H1 (cell line): Measurements from ENCODE around the gene EDA. TPM values are rescaled to one million over a fixed set of nuclear protein-coding genes. Genes with fewer than 3 reads are reported as not detected.

ENCODE experiments used
- CTCF ChIA-PET: fragments of 300-600 bp; sonication (Branson Sonifier 250); formaldehyde crosslinking; loops from one replicate; lab custom pipeline; 2021; ENCODE audit not compliant: partially characterized antibody; lab: Charles Lee
- POLR2A ChIA-PET: fragments of 300-600 bp; sonication (Branson Sonifier 250); formaldehyde crosslinking; loops from one replicate; lab custom pipeline; 2021; ENCODE audit warnings: inconsistent platforms; ENCODE audit not compliant: partially characterized antibody; lab: Charles Lee
- DNase-seq, 2 experiments: peaks; one replicate each; pipeline versions ENCODE4 v3.0.0 to v3.0.0-alpha.2; 2010 to 2022; ENCODE audit warnings: low spot score in 2 of 2, low read depth in 1 of 2, mixed read lengths in 1 of 2
- FAIRE-seq: peaks from 2 replicates; lab custom pipeline; 2011; peaks lifted over from hg19 to GRCh38; lab: Jason Lieb, UNC
- H2AFZ ChIP-seq: 2 replicates; pipeline ENCODE4 v1.8.1; 2012; ENCODE audit warnings: low read length, inconsistent platforms
- H2AK5ac ChIP-seq: 2 replicates; pipeline ENCODE4 v1.6.1; 2013; ENCODE audit warnings: low read depth, low read length
- H2BK120ac ChIP-seq: replicated peaks from 2 replicates; pipeline ENCODE3; 2013; ENCODE audit warnings: low read depth, low read length, inconsistent platforms
- H2BK12ac ChIP-seq: 2 replicates; pipeline ENCODE4 v1.6.1; 2013; ENCODE audit warnings: low read depth, low read length
- H2BK15ac ChIP-seq: 2 replicates; pipeline ENCODE4 v1.6.1; 2013; ENCODE audit warnings: low read length
- H2BK20ac ChIP-seq: 2 replicates; pipeline ENCODE4 v1.6.1; 2013; ENCODE audit warnings: low read length
- H2BK5ac ChIP-seq: 2 replicates; pipeline ENCODE4 v1.6.1; 2013; ENCODE audit warnings: low read depth, low read length
- H3K14ac ChIP-seq: 2 replicates; pipeline ENCODE4 v1.6.1; 2013; ENCODE audit warnings: inconsistent platforms; ENCODE audit not compliant: insufficient read length
- H3K18ac ChIP-seq: 2 replicates; pipeline ENCODE4 v1.6.1; 2013; ENCODE audit warnings: low read length; ENCODE audit errors: extremely low read depth
- H3K23ac ChIP-seq: 2 replicates; pipeline ENCODE4 v1.6.1; 2013; ENCODE audit warnings: inconsistent platforms; ENCODE audit not compliant: insufficient read length
- H3K23me2 ChIP-seq: 2 replicates; pipeline ENCODE4 v1.6.1; 2013; ENCODE audit warnings: low read depth, low read length
- H3K27ac ChIP-seq: 2 replicates; pipeline ENCODE4 v1.6.1; 2011; ENCODE audit warnings: low read depth, low read length, inconsistent platforms
- H3K27me3 ChIP-seq, 4 experiments: replicated peaks in 1 of 4; 1 replicate in 1 of 4; 2 replicates in 3 of 4; pipeline versions ENCODE4 v1.6.1 to v1.8.1; 2011 to 2013; ENCODE audit warnings: low read length in 3 of 4, mild to moderate bottlenecking in 3 of 4, inconsistent platforms in 2 of 4, mixed read lengths in 2 of 4, moderate library complexity in 1 of 4; ENCODE audit not compliant: control insufficient read depth in 3 of 4, insufficient read depth in 3 of 4; ENCODE audit errors: extremely low read depth in 1 of 4
- H3K36me3 ChIP-seq, 4 experiments: 2 replicates each; pipeline versions ENCODE4 v1.6.1 to v1.8.1; 2011 to 2013; ENCODE audit warnings: mild to moderate bottlenecking in 4 of 4, low read length in 3 of 4, moderate library complexity in 2 of 4, control low read depth in 1 of 4, inconsistent platforms in 1 of 4; ENCODE audit not compliant: insufficient read depth in 4 of 4, control insufficient read depth in 2 of 4
- H3K4ac ChIP-seq: replicated peaks from 2 replicates; pipeline ENCODE3; 2013; ENCODE audit warnings: low read length, low read depth, mixed read lengths, inconsistent platforms; ENCODE audit not compliant: insufficient read length
- H3K4me1 ChIP-seq, 4 experiments: replicated peaks in 1 of 4; 1 replicate in 1 of 4; 2 replicates in 3 of 4; pipeline versions ENCODE4 v1.6.1 to v1.8.1; 2011 to 2013; ENCODE audit warnings: low read length in 3 of 4, inconsistent platforms in 2 of 4, mixed read lengths in 1 of 4; ENCODE audit not compliant: insufficient read depth in 4 of 4, control insufficient read depth in 3 of 4
- H3K4me2 ChIP-seq, 2 experiments: 2 replicates each; pipeline versions ENCODE4 v1.6.1 to v1.8.1; 2011 to 2013; ENCODE audit warnings: low read depth in 2 of 2, low read length in 2 of 2, control low read depth in 1 of 2, inconsistent platforms in 1 of 2, mild to moderate bottlenecking in 1 of 2; ENCODE audit not compliant: insufficient read depth in 1 of 2
- H3K4me3 ChIP-seq, 4 experiments: fragments of 200-600, 300-600 bp in 1 of 4; sonication (generic), shearing (Covaris generic), sonication (Bioruptor Twin) in 1 of 4; 2 replicates each; pipeline versions ENCODE4 v1.5.1 to v1.8.1; 2011 to 2016; ENCODE audit warnings: low read length in 4 of 4, low read depth in 3 of 4, control low read depth in 2 of 4, inconsistent platforms in 2 of 4, mild to moderate bottlenecking in 2 of 4, mixed read lengths in 1 of 4, moderate library complexity in 1 of 4; ENCODE audit not compliant: insufficient read depth in 2 of 4; ENCODE audit errors: extremely low read depth in 1 of 4
- H3K56ac ChIP-seq: replicated peaks from 2 replicates; pipeline ENCODE3; 2013; ENCODE audit warnings: low read depth, mild to moderate bottlenecking, mixed read lengths, low read length, inconsistent platforms; ENCODE audit not compliant: insufficient read length
- H3K79me1 ChIP-seq: 2 replicates; pipeline ENCODE4 v1.6.1; 2013; ENCODE audit warnings: low read depth, low read length, control low read depth
- H3K79me2 ChIP-seq, 2 experiments: 2 replicates each; pipeline versions ENCODE4 v1.6.1 to v1.8.1; 2012 to 2013; ENCODE audit warnings: low read length in 2 of 2, mild to moderate bottlenecking in 2 of 2, inconsistent platforms in 1 of 2; ENCODE audit not compliant: insufficient read depth in 2 of 2, control insufficient read depth in 1 of 2
- H3K9ac ChIP-seq, 4 experiments: replicated peaks in 1 of 4; 1 replicate in 1 of 4; 2 replicates in 3 of 4; pipeline versions ENCODE4 v1.6.1 to v1.8.1; 2011 to 2013; ENCODE audit warnings: low read depth in 3 of 4, low read length in 3 of 4, control low read depth in 2 of 4, mild to moderate bottlenecking in 2 of 4, moderate library complexity in 2 of 4, inconsistent platforms in 1 of 4; ENCODE audit errors: extremely low read depth in 1 of 4
- H3K9me3 ChIP-seq, 2 experiments: 2 replicates each; pipeline versions ENCODE4 v1.6.1 to v1.8.1; 2012 to 2013; ENCODE audit warnings: mild to moderate bottlenecking in 2 of 2, moderate library complexity in 2 of 2, control low read depth in 1 of 2, inconsistent platforms in 1 of 2, low read depth in 1 of 2, low read length in 1 of 2, mixed read lengths in 1 of 2; ENCODE audit not compliant: insufficient read depth in 2 of 2
- H4K20me1 ChIP-seq, 2 experiments: replicated peaks in 1 of 2; 2 replicates each; pipeline versions ENCODE3 to v1.8.1; 2011 to 2013; ENCODE audit warnings: inconsistent platforms in 2 of 2, low read length in 2 of 2, mild to moderate bottlenecking in 1 of 2; ENCODE audit not compliant: insufficient read depth in 2 of 2, control insufficient read depth in 1 of 2
- H4K5ac ChIP-seq: 2 replicates; pipeline ENCODE4 v1.6.1; 2013; ENCODE audit warnings: low read length, low read depth, mixed read lengths, inconsistent platforms; ENCODE audit not compliant: insufficient read length
- H4K8ac ChIP-seq: 2 replicates; pipeline ENCODE4 v1.8.0; 2013; ENCODE audit warnings: mild to moderate bottlenecking, moderate library complexity, low read length, inconsistent platforms; ENCODE audit not compliant: insufficient read depth; ENCODE audit errors: extremely low read depth
- H4K91ac ChIP-seq: replicated peaks from 2 replicates; pipeline ENCODE3; 2013; ENCODE audit warnings: low read length, mixed read lengths, inconsistent platforms; ENCODE audit not compliant: insufficient read length
- NANOG ChIP-seq: IDR thresholded peaks from 2 replicates; pipeline ENCODE4 v1.6.1; 2011; ENCODE audit warnings: low read length, low read depth, mild to moderate bottlenecking, inconsistent platforms; ENCODE audit not compliant: insufficient read depth, poor library complexity, severe bottlenecking
- WGBS, 2 experiments: shearing (Covaris generic) in 1 of 2; methylation state at CpG; one replicate each; pipeline versions ENCODE4 v1.1.6 to v1.1.7; 2013 to 2015; ENCODE audit warnings: low lambda C conversion rate in 2 of 2, mixed read lengths in 2 of 2, inconsistent platforms in 1 of 2, low coverage in 1 of 2, missing lambda C conversion rate in 1 of 2; ENCODE audit not compliant: insufficient replicate concordance in 2 of 2, insufficient coverage in 1 of 2, insufficient read length in 1 of 2; ENCODE audit errors: extremely low coverage in 1 of 2, missing lambda C conversion rate in 1 of 2; 5-methylcytosine and 5-hydroxymethylcytosine counted together
- polyA plus RNA-seq, 7 experiments: library from polyadenylated mRNA; depleted of rRNA in 3 of 7; stranded (reverse) in 5 of 7; unstranded in 2 of 7; fragments of >200 nt in 5 of 7; fragments of 200-250 nt in 2 of 7; gene quantifications; 1 replicate in 5 of 7; 2 replicates in 1 of 7; 4 replicates in 1 of 7; pipeline versions ENCODE4 v1.2.1 to v1.2.3, GENCODE V29; 2011 to 2013; ENCODE audit warnings: missing spikeins in 2 of 7, mixed read lengths in 2 of 7
- total RNA-seq: library from RNA; stranded (reverse); fragmentation: NEBNext Ultra II Directional; extraction: Animal tissue kit (Norgen Biotek cat#: 25700); gene quantifications from 2 replicates; pipeline ENCODE4 v1.2.1, GENCODE V29; 2021
- TF ChIP-seq, protein P1 (sequence below): IDR thresholded peaks from 2 replicates; pipeline ENCODE4 v1.6.1; 2011; ENCODE audit warnings: low read depth, mild to moderate bottlenecking, low read length; ENCODE audit not compliant: insufficient read depth

EDA gene
- total and polyA plus RNA-seq, 2 of the 8 experiments (the other 6 are each of a cell fraction or from before 2014, with no cell fraction given): 7.5 to 10.5 TPM

DNA sequence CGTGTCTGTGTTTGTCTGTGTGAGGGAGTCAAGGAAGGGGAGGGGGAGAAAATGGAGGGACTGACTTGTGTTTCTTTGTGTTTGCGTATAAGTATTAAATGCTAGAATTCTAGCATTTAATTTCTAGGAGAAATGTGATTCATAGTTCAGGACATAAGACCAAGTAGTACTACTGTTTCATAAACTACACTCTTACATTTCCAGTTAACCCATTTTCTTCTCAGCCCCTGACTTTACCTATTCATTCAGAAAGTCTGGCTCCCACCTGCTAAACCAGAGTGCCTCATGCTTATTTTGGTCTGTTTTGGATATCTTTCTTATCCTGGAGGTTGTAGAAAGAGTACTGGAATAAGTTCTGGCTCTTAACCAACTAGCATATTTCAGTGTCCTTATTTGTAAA lies 14.2 kb downstream of the EDA start:
- H2BK15ac ChIP-seq: no peak overlapping the region
- H3K4me2 ChIP-seq: no peak overlapping the region
- H3K4me1 ChIP-seq: no peaks in the 10 kb centered on the region; a peak in 1 of 7 replicates
- H3K27ac ChIP-seq: no peak overlapping the region
- CTCF ChIA-PET: no interaction called here
- 85% methylated on average over 2 of the region's 2 CpGs; no CpG with 5 or more reads in 1 of the 2 experiments for WGBS, 2 experiments
- no peak overlapping the region for H4K5ac ChIP-seq
- H2AFZ ChIP-seq: no peak overlapping the region
- H3K79me2 ChIP-seq: peaks cover 0 to 2% of the 10 kb centered on the region in 2 experiments; a peak in 2 of 4 replicates
- H2BK12ac ChIP-seq: no peak overlapping the region
- no peak overlapping the region for H3K56ac ChIP-seq
- DNase-seq (no peak), FAIRE-seq (no peak)
- TF ChIP-seq NANOG: no peak
- TF ChIP-seq, protein P1, sequence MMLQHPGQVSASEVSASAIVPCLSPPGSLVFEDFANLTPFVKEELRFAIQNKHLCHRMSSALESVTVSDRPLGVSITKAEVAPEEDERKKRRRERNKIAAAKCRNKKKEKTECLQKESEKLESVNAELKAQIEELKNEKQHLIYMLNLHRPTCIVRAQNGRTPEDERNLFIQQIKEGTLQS: no peak
- H2BK120ac ChIP-seq: no peak overlapping the region
- no peak overlapping the region for H3K23ac ChIP-seq
- H3K27me3 ChIP-seq: no peaks in the 10 kb centered on the region
- no peaks in the 10 kb centered on the region for H4K20me1 ChIP-seq
- no peak overlapping the region for H2BK20ac ChIP-seq
- H4K8ac ChIP-seq: no peak overlapping the region
- H3K23me2 ChIP-seq: peaks cover 1% of the 10 kb centered on the region; the same call in 1 of the 2 replicates
- H3K4ac ChIP-seq: no peak overlapping the region
- no peak overlapping the region for H4K91ac ChIP-seq
- H2AK5ac ChIP-seq: no peak overlapping the region
- no peak overlapping the region for H3K9ac ChIP-seq
- POLR2A ChIA-PET: no interaction called here
- no peaks in the 10 kb centered on the region for H3K9me3 ChIP-seq
- H3K79me1 ChIP-seq: no peaks in the 10 kb centered on the region
- no peaks in the 10 kb centered on the region for H3K36me3 ChIP-seq
- no peak overlapping the region for H3K4me3 ChIP-seq
- H3K14ac ChIP-seq: no peak overlapping the region
- no peak overlapping the region for H2BK5ac ChIP-seq
- no peak overlapping the region for H3K18ac ChIP-seq
